NT2/D1 (cell line): ENCODE results near the gene CD7.

Experiments used
- SUZ12 ChIP-seq: IDR thresholded peaks from 2 replicates; pipeline ENCODE4 v1.6.1; 2011; ENCODE audit not compliant: insufficient read length, insufficient read depth; ENCODE audit errors: extremely low read depth
- YY1 ChIP-seq: IDR thresholded peaks from 2 replicates; pipeline ENCODE4 v1.6.1; 2011; ENCODE audit not compliant: insufficient read length, insufficient read depth
- ZNF274 ChIP-seq: IDR thresholded peaks from 2 replicates; pipeline ENCODE4 v1.6.1; 2011; ENCODE audit warnings: mild to moderate bottlenecking, low read depth, low read length

DNA sequence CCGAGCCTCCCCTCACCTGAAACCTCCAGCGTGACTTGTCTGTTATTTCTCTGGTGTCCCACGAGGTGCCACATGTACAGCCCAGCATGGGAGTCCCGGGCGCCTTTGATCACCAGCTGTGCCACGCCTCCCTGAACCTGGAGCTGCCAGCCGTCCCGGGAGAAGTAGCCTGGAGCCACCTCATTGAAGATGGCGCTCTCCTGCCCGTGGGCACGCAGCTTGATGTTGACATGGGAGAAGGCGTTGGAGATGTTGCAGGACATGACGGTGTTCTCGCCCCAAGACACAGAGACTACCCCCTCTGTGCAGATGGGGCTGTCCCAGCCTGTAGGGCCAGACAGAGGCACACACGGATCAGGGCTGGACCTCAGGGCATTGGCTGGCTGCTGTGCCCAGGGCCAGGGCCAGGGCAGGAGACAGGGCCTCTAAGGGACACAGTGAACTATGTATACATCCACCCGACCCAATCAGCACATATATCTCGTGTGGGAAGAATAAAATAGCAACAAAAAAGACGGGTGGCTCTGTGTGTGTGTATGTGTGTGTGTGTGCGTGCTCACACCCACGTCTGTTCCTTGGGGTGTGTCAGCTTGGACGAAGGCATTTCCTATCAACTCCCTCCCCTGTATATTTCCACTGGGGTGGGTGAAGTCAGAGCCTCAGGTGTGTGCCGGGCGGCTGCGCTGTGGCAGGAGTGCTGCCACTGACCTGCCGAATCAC, 7.3 kb upstream of the CD7 start:
- TF ChIP-seq YY1 (no peak), ZNF274 (no peak), SUZ12 (no peak)
